GM23248 (cell line): Measurements from ENCODE around the gene ACAP1. TPM values are rescaled to one million over a fixed set of nuclear protein-coding genes. Genes with fewer than 3 reads are reported as not detected.

Source experiments
- DNase-seq: peaks from one replicate; pipeline ENCODE4 v3.0.0-alpha.2; 2015
- H2AFZ ChIP-seq: fragments of 200-600 bp; sonication (generic); 2 replicates; pipeline ENCODE4 v1.6.1; 2016; ENCODE audit warnings: antibody characterized with exemption
- H3F3A ChIP-seq: fragments of 200-600 bp; sonication (generic); 2 replicates; pipeline ENCODE4 v1.6.1; 2016; ENCODE audit warnings: mild to moderate bottlenecking, antibody characterized with exemption, mixed run types; ENCODE audit not compliant: insufficient read depth
- H3K27ac ChIP-seq: fragments of 200-600 bp; sonication (generic); 2 replicates; pipeline ENCODE4 v1.5.1; 2016; ENCODE audit warnings: mild to moderate bottlenecking
- H3K27me3 ChIP-seq: fragments of 200-600 bp; sonication (generic); replicated peaks from 2 replicates; pipeline ENCODE4 v1.6.1; 2016; ENCODE audit warnings: mild to moderate bottlenecking; ENCODE audit not compliant: insufficient read depth
- H3K36me3 ChIP-seq: fragments of 200-600 bp; sonication (generic); 2 replicates; pipeline ENCODE4 v1.6.1; 2016; ENCODE audit warnings: low read depth, mild to moderate bottlenecking
- H3K4me1 ChIP-seq: fragments of 200-600 bp; sonication (generic); 2 replicates; pipeline ENCODE4 v1.6.1; 2016; ENCODE audit warnings: mild to moderate bottlenecking; ENCODE audit not compliant: insufficient read depth
- H3K4me2 ChIP-seq: fragments of 200-600 bp; sonication (generic); one replicate; pipeline ENCODE4 v1.6.1; 2016; ENCODE audit warnings: mild to moderate bottlenecking; ENCODE audit not compliant: unreplicated experiment
- H3K4me3 ChIP-seq: fragments of 200-600 bp; sonication (generic); 2 replicates; pipeline ENCODE4 v1.5.1; 2016; ENCODE audit warnings: mild to moderate bottlenecking
- H3K79me2 ChIP-seq: fragments of 200-600 bp; sonication (generic); 2 replicates; pipeline ENCODE4 v1.6.1; 2016; ENCODE audit warnings: mild to moderate bottlenecking; ENCODE audit not compliant: insufficient read depth
- H3K9ac ChIP-seq: fragments of 200-600 bp; sonication (generic); 2 replicates; pipeline ENCODE4 v1.6.1; 2016; ENCODE audit warnings: mild to moderate bottlenecking
- H3K9me2 ChIP-seq: fragments of 200-600 bp; sonication (generic); 2 replicates; pipeline ENCODE4 v1.6.1; 2016; ENCODE audit warnings: mixed run types, mild to moderate bottlenecking, moderate library complexity; ENCODE audit not compliant: insufficient read depth
- H3K9me3 ChIP-seq: fragments of 200-600 bp; sonication (generic); one replicate; pipeline ENCODE4 v1.6.1; 2017; ENCODE audit warnings: low read depth
- H4K20me1 ChIP-seq: fragments of 200-600 bp; sonication (generic); 2 replicates; pipeline ENCODE4 v1.6.0; 2016; ENCODE audit not compliant: insufficient read depth
- EZH2 ChIP-seq: fragments of 200-600 bp; sonication (generic); IDR thresholded peaks from 2 replicates; pipeline ENCODE4 v1.6.1; 2018; ENCODE audit warnings: antibody characterized with exemption, mild to moderate bottlenecking; ENCODE audit not compliant: insufficient read depth, poor library complexity, severe bottlenecking
- EZH2phosphoT487 ChIP-seq: fragments of 200-600 bp; sonication (generic); IDR thresholded peaks from 2 replicates; pipeline ENCODE4 v1.6.1; 2018; ENCODE audit warnings: antibody characterized with exemption, moderate library complexity, mild to moderate bottlenecking, low read depth; ENCODE audit not compliant: insufficient read depth
- WGBS, 2 experiments: methylation state at CpG; one replicate each; pipeline ENCODE4 v1.1.6; 2015 to 2017; ENCODE audit warnings: low lambda C conversion rate in 2 of 2, low coverage in 1 of 2; ENCODE audit errors: missing lambda C conversion rate in 2 of 2; 5-methylcytosine and 5-hydroxymethylcytosine counted together
- in situ Hi-C: fragments of 300-500 bp; cut with MboI; formaldehyde crosslinking; loops from 2 replicates; pipeline ENCODE4 v1.15.0; 2020
- polyA plus RNA-seq: library from polyadenylated mRNA; unstranded; fragments of >200 nt; fragmentation: Nextera tagmentation; extraction: Ambion mirVana; gene quantifications from 2 replicates; pipeline ENCODE4 v1.2.1, GENCODE V29; 2016
- total RNA-seq: library from RNA; depleted of rRNA; stranded (reverse); fragments of >200 nt; shearing (Covaris generic); gene quantifications from 2 replicates; pipeline ENCODE4 v1.2.3, GENCODE V29; 2014

ACAP1 gene
- total and polyA plus RNA-seq, 2 experiments from 2014 or later: 4.4 to 15.7 TPM

GRCh38 chr17:7314719-7315569 lies 21.4 kb upstream of the ACAP1 start, which contains the start of gene GPS2:
GPS2 (minus strand) TSS chr17:7315360; CDS start chr17:7315052, 308 bp downstream.
- Histone ChIP-seq H3K36me3 (peaks cover 35% of the 10 kb centered on the region), H3K79me2 (peaks cover 49% of the 10 kb centered on the region)
- TF ChIP-seq EZH2phosphoT487 (no peak), EZH2 (no peak)

GRCh38 chr17:7315570-7316235 lies 20.6 kb upstream of the ACAP1 start:
- Histone ChIP-seq H3K4me2 (peak overlapping the region; percentile 93), H3K27ac (peak overlapping the region; percentile 67), H3F3A (peaks cover 38% of the 10 kb centered on the region), H3K9me2 (no peaks in the 10 kb centered on the region), H2AFZ (peak overlapping the region; percentile 80), H3K36me3 (peaks cover 27% of the 10 kb centered on the region), H4K20me1 (peaks cover 6% of the 10 kb centered on the region), H3K9ac (peak overlapping the region; percentile 81), H3K9me3 (no peaks in the 10 kb centered on the region), H3K4me1 (peaks cover 30% of the 10 kb centered on the region), H3K79me2 (peaks cover 41% of the 10 kb centered on the region), H3K27me3 (no peaks in the 10 kb centered on the region), H3K4me3 (peak overlapping the region; percentile 98)
- in situ Hi-C loops: no loop called here
- WGBS, 2 experiments: 36 to 47% methylated on average over 24 to 29 of the region's 30 CpGs
- DNase-seq: no peak
- TF ChIP-seq EZH2phosphoT487 (no peak), EZH2 (no peak)

More at GRCh38 chr17:7314719-7315569, 21.4 kb upstream of the ACAP1 start, which contains the start of gene GPS2:
- peak within 1 kb of the TSS; percentile 93 for H3K4me2 ChIP-seq
- H3K9me3 ChIP-seq: no peaks in the 10 kb centered on the region
- peak; percentile 94 for DNase-seq
- peaks cover 12% of the 10 kb centered on the region for H4K20me1 ChIP-seq
- H3K27ac ChIP-seq: peak within 1 kb of the TSS; percentile 67
- peak within 1 kb of the TSS; percentile 80 for H2AFZ ChIP-seq
- H3K27me3 ChIP-seq: no peaks in the 10 kb centered on the region
- no peaks in the 10 kb centered on the region for H3K9me2 ChIP-seq
- H3F3A ChIP-seq: peaks cover 46% of the 10 kb centered on the region
- WGBS, 2 experiments: 1 to 2% methylated on average over 59 to 77 of the region's 95 CpGs
- H3K4me1 ChIP-seq: peaks cover 38% of the 10 kb centered on the region
- H3K4me3 ChIP-seq: peak within 1 kb of the TSS; percentile 98
- peak within 1 kb of the TSS; percentile 81 for H3K9ac ChIP-seq
- in situ Hi-C loops: no loop called here

- Histone ChIP-seq H3K79me2 (peaks cover 25% of the 10 kb centered on the region), H3K9me2 (no peaks in the 10 kb centered on the region), H4K20me1 (peaks cover 3% of the 10 kb centered on the region; the same call in 1 of the 2 replicates), H3K4me3 (no peak overlapping the region), H3K9me3 (no peaks in the 10 kb centered on the region), H3K36me3 (peaks cover 14% of the 10 kb centered on the region; the same call in 1 of the 2 replicates), H3K27ac (no peak overlapping the region), H3K9ac (no peak overlapping the region), H3F3A (peaks cover 25% of the 10 kb centered on the region), H3K4me2 (no peak overlapping the region), H3K4me1 (peaks cover 22% of the 10 kb centered on the region), H2AFZ (no peak overlapping the region), H3K27me3 (no peaks in the 10 kb centered on the region)
- TF ChIP-seq EZH2: no peak
- no peak for TF ChIP-seq EZH2phosphoT487
- in situ Hi-C loops: no loop called here
- DNase-seq: no peak
- 83 to 87% methylated on average over 16 of the region's 16 CpGs for WGBS, 2 experiments
Measured at GRCh38 chr17:7317161-7317803, 19.0 kb upstream of the ACAP1 start.
